Coronary artery (tissue), 2 donors: ENCODE data around the gene SPAST.
"Not testable (repeated sequence)": the region's sequence is repeated elsewhere in the genome, so short reads cannot be mapped to it uniquely, and the experiment has no call there.

Experiments
- DNase-seq: peaks from one replicate; pipeline ENCODE4 v3.0.0-alpha.2; 2017; ENCODE audit warnings: low spot score
- H3K27ac ChIP-seq, 2 donors: fragments of 200-600 bp; sonication (generic); one replicate each; pipeline ENCODE4 v1.5.1; 2016 to 2019
- H3K4me3 ChIP-seq: fragments of 200-600 bp; sonication (generic); 2 replicates; pipeline ENCODE4 v1.5.1; 2016; ENCODE audit warnings: mild to moderate bottlenecking, moderate library complexity
- CTCF ChIP-seq: fragments of 200-600 bp; sonication (generic); IDR thresholded peaks from one replicate; pipeline ENCODE4 v1.5.1; 2019; ENCODE audit warnings: antibody characterized with exemption

The SPAST gene

DNA sequence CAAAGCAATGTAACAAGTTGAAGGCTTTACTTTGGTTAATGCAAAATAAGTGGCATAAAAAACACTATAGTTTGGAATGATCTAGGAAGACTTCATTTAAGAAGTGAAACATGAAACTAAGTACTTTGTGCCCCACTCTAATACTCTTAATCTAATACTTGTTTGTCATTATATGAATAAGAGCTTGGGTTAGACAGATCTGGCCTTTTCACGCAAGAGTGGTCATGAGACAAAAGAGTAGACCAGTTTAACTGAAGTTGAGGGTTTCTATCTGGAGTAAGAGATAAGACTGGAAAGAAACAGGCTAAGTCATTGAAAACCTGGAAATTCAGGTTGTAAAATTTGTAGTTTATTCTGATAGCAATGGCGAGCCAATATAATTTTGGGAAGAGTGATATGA is 105.2 kb downstream of the SPAST start:
- Histone ChIP-seq H3K27ac (no peak overlapping the region), H3K4me3 (no peak overlapping the region)
- no peak for TF ChIP-seq CTCF
- no peak for DNase-seq

GRCh38 chr2:32172870-32173269 is 109.5 kb downstream of the SPAST start:
- H3K27ac ChIP-seq, result no peak overlapping the region
- no peak for DNase-seq
- TF ChIP-seq CTCF, result no peak
- no peak overlapping the region for H3K4me3 ChIP-seq

GRCh38 chr2:32182667-32183066 is 119.3 kb downstream of the SPAST start:
- TF ChIP-seq CTCF, result no peak
- H3K4me3 ChIP-seq, result no peak overlapping the region
- H3K27ac ChIP-seq, result no peak overlapping the region
- DNase-seq, result no peak

DNA sequence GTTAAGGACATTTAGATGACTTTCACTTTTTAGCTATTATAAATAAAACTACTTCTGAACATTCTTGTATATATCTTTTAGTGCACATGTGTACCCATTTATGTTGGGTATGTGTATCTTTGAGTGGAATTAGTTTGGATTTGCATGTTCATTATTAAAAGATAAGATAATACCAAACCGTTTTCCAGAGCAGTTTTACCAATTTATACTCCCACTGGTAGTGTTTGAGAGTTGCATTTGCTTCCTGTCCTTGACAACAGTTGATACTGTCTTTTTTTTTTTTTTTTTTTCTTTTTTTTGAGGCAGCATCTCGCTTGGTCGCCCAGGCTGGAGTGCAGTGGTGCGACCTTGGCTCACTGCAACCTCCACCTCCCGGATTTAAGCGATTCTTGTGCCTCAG is 125.7 kb downstream of the SPAST start:
- no peak overlapping the region for H3K27ac ChIP-seq
- H3K4me3 ChIP-seq, result no peak overlapping the region
- TF ChIP-seq CTCF, result no peak
- DNase-seq, result no peak

GRCh38 chr2:32192418-32192817 is 129.1 kb downstream of the SPAST start:
- no peak for DNase-seq
- H3K27ac ChIP-seq, result no peak overlapping the region
- no peak for TF ChIP-seq CTCF
- no peak overlapping the region for H3K4me3 ChIP-seq

DNA sequence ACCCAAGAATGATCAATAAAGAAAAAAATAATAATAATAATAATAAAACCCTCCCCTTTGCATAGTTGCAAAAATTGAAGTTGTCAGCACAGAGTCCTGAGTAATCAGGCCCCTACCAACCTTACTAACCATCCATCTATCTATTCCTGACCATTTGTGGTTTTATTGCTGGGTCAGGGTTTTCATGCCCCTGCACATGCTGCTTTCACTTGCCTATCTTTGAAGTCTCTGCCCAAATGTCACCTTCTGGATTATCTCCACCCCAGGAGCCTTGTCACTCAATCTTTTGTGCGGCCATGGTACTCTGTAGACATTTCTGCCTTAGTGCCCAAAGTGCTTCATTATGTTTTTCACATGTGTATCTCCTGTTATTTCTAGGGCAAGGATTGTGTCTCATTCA is 137.5 kb downstream of the SPAST start:
- Histone ChIP-seq H3K27ac (no peak overlapping the region), H3K4me3 (no peak overlapping the region)
- no peak for TF ChIP-seq CTCF
- DNase-seq, result no peak

DNA sequence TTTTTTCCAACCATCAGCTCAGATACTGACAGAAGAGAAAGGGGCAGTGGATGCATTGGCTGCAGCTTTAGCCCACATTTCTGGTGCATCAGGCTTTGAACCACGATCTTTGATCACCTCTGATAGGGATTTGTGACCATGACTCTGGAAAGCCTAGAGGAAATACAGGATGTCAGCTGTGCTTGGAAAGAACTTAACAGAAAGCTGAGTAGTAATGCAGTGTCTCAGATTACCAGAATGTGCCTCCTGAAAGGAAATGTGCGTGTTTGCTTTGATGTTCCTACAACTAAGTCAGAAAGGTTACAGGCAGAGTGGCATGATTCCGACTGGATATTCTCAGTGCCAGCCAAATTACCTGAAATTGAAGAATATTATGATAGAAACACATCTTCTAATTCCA is 140.1 kb downstream of the SPAST start:
- DNase-seq, H3K27ac ChIP-seq, H3K4me3 ChIP-seq: not testable (repeated sequence)
